ENCODE data around the gene PFKFB3. TPM values are rescaled to one million over a fixed set of nuclear protein-coding genes. Genes with fewer than 3 reads are reported as not detected.
A peak's percentile ranks its signal among the peaks of the same experiment; 100 is the strongest.

The PFKFB3 gene
- total and polyA plus RNA-seq, 9 of the 15 experiments (the other 6 are each of a cell fraction or from before 2014, with no cell fraction given): 0.46 to 21.6 (median 7.8) TPM

DNA sequence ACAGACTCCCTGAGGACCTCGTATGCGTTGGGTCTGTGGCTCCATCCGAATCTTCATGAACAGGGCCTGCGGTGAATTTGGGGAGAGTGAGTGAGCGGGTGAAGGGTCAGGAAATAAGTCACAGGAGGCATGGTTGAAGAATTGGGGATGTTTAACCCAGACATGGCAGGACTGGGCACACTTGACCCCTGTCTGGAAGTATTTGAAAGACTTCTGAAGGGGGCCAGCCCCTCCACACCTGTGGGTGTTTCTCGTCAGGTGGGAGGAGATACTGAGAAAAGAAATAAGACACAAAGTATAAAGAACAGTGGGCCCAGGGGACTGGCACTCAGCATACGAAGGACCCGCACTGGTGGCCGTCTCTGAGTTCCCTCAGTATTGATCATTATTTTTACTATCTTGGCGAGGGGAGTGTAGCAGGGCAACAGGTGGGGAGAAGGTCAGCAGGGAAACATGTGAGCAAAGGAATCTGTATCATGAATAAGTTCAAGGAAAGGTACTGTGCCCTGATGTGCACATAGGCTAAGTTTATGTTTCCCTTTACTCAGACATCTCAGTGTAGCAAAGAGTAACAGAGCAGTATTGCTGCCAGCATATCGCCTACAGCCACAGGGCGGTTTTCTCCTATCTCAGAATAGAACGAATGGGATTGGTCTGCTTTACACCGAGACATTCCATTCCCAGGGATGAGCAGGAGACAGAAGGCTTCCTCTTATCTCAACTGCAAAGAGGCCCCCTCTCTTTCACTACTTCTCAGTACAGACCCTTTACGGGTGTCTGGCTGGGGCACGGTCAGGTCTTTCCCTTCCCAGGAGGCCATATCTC is 38.2 kb upstream of the PFKFB3 start (continued):
- no peak for TF ChIP-seq ZNF445 (CRISPR knock-in tag; IDR thresholded peaks at IDR 0.05; ENCODE audit: low read depth)
- TF ChIP-seq, protein P1, sequence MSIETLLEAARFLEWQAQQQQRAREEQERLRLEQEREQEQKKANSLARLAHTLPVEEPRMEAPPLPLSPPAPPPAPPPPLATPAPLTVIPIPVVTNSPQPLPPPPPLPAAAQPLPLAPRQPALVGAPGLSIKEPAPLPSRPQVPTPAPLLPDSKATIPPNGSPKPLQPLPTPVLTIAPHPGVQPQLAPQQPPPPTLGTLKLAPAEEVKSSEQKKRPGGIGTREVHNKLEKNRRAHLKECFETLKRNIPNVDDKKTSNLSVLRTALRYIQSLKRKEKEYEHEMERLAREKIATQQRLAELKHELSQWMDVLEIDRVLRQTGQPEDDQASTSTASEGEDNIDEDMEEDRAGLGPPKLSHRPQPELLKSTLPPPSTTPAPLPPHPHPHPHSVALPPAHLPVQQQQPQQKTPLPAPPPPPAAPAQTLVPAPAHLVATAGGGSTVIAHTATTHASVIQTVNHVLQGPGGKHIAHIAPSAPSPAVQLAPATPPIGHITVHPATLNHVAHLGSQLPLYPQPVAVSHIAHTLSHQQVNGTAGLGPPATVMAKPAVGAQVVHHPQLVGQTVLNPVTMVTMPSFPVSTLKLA (conservative IDR thresholded peaks at IDR 0.05): no peak
- TF ChIP-seq CREBBP (IDR thresholded peaks at IDR 0.05; ENCODE audit: low read depth, low read length): no peak
- no peak for TF ChIP-seq BACH1 (tag; IDR thresholded peaks at IDR 0.05)
- TF ChIP-seq NR2C1 (IDR thresholded peaks at IDR 0.05): no peak
- 0 out of 2 replicates have a peak, but pooled peaks have one; percentile 6 for TF ChIP-seq NR2C1 (tag; IDR thresholded peaks at IDR 0.05)
- peak; percentile 4; the same call in 1 of the 2 replicates for TF ChIP-seq TAL1 (IDR thresholded peaks at IDR 0.05)
- no peak for TF ChIP-seq L3MBTL2 (IDR thresholded peaks at IDR 0.05)
- TF ChIP-seq, protein P2, sequence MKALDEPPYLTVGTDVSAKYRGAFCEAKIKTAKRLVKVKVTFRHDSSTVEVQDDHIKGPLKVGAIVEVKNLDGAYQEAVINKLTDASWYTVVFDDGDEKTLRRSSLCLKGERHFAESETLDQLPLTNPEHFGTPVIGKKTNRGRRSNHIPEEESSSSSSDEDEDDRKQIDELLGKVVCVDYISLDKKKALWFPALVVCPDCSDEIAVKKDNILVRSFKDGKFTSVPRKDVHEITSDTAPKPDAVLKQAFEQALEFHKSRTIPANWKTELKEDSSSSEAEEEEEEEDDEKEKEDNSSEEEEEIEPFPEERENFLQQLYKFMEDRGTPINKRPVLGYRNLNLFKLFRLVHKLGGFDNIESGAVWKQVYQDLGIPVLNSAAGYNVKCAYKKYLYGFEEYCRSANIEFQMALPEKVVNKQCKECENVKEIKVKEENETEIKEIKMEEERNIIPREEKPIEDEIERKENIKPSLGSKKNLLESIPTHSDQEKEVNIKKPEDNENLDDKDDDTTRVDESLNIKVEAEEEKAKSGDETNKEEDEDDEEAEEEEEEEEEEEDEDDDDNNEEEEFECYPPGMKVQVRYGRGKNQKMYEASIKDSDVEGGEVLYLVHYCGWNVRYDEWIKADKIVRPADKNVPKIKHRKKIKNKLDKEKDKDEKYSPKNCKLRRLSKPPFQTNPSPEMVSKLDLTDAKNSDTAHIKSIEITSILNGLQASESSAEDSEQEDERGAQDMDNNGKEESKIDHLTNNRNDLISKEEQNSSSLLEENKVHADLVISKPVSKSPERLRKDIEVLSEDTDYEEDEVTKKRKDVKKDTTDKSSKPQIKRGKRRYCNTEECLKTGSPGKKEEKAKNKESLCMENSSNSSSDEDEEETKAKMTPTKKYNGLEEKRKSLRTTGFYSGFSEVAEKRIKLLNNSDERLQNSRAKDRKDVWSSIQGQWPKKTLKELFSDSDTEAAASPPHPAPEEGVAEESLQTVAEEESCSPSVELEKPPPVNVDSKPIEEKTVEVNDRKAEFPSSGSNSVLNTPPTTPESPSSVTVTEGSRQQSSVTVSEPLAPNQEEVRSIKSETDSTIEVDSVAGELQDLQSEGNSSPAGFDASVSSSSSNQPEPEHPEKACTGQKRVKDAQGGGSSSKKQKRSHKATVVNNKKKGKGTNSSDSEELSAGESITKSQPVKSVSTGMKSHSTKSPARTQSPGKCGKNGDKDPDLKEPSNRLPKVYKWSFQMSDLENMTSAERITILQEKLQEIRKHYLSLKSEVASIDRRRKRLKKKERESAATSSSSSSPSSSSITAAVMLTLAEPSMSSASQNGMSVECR (CRISPR knock-in tag; IDR thresholded peaks at IDR 0.05): no peak
- TF ChIP-seq PURB (CRISPR knock-in tag; IDR thresholded peaks at IDR 0.05; ENCODE audit: low read depth): no peak
- no peak for TF ChIP-seq CBFB (CRISPR knock-in tag; IDR thresholded peaks at IDR 0.05)
- no peak for TF ChIP-seq ZNF696 (CRISPR knock-in tag; conservative IDR thresholded peaks at IDR 0.05)
- TF ChIP-seq FUS (optimal IDR thresholded peaks at IDR 0.05; ENCODE audit: low read depth, low read length): no peak
- no peak for TF ChIP-seq CSDE1 (IDR thresholded peaks at IDR 0.05)
- TF ChIP-seq SP1 (CRISPR knock-in tag; IDR thresholded peaks at IDR 0.05): no peak
- TF ChIP-seq RCOR1 (IDR thresholded peaks at IDR 0.05; ENCODE audit: borderline replicate concordance in 1 of 2, low read depth in 2 of 2, low read length in 2 of 2): 0 out of 4 replicates have a peak, but pooled peaks of 1 of the 2 experiments have one; percentile 40
- TF ChIP-seq NUFIP1 (IDR thresholded peaks at IDR 0.05; ENCODE audit: partially characterized antibody): no peak
